Measurements from ENCODE around the gene GMDS. TPM values are rescaled to one million over a fixed set of nuclear protein-coding genes. Genes with fewer than 3 reads are reported as not detected.

The GMDS gene
- total RNA-seq, 1 donor from 2014 or later = 27.0 TPM

DNA sequence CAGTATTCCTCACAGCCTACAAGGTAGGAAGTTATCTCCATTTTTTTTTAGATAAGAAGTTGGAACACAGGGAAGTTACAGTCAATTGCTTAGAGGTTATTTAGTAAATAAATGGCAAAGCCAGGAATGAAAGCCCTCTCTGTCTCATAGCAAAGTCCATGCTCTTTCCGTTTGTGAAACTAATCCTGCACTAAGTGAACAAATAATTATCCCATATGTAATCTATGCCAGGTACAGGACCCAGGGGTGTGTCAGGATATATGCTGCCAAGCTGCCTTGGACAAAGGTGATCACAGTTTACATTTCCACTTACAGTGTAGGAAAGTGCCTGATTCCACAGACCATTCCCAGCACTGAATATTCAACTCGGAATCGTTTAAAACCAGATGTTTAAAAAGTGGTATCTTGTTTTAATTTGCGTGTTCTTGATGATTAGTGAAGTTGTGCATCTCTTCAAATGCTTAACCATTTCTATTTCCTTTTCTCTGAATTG lies 13.6 kb upstream of the GMDS start:
- no peak for DNase-seq (ENCODE audit: low read depth)
- Histone ChIP-seq H3K4me3 (ENCODE audit: low read depth, low read length) (no peak overlapping the region), H3K36me3 (ENCODE audit: control insufficient read depth, insufficient read depth, low read length) (no peaks in the 10 kb centered on the region), H3K27me3 (ENCODE audit: control insufficient read depth, insufficient read depth, low read length) (no peaks in the 10 kb centered on the region)
- TF ChIP-seq, protein P1, sequence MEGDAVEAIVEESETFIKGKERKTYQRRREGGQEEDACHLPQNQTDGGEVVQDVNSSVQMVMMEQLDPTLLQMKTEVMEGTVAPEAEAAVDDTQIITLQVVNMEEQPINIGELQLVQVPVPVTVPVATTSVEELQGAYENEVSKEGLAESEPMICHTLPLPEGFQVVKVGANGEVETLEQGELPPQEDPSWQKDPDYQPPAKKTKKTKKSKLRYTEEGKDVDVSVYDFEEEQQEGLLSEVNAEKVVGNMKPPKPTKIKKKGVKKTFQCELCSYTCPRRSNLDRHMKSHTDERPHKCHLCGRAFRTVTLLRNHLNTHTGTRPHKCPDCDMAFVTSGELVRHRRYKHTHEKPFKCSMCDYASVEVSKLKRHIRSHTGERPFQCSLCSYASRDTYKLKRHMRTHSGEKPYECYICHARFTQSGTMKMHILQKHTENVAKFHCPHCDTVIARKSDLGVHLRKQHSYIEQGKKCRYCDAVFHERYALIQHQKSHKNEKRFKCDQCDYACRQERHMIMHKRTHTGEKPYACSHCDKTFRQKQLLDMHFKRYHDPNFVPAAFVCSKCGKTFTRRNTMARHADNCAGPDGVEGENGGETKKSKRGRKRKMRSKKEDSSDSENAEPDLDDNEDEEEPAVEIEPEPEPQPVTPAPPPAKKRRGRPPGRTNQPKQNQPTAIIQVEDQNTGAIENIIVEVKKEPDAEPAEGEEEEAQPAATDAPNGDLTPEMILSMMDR (IDR thresholded peaks at IDR 0.05; ENCODE audit: insufficient read depth, low read length, poor library complexity, severe bottlenecking) = no peak

DNA sequence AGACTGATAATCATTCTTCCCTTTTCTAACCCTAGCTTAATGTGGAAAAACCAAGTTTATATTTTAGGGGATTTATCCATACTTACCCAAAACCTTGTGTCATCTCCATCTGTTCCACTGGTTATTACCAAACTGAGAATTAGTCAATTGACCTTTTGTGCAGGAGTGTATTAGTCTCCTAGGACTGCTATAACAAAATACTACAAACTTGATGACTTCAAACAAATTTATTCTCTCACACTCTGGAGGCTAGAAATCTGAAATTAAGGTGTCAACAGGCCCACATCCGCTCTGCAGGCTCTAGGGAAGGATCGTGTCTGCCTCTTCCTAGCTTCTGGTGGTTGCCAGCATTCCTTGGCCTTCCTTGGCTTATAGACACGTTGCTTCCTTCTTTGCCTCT lies 12.7 kb upstream of the GMDS start:
- no peaks in the 10 kb centered on the region for H3K36me3 ChIP-seq (ENCODE audit: control insufficient read depth, insufficient read depth, low read length)
- H3K4me3 ChIP-seq (ENCODE audit: low read depth, low read length) = no peak overlapping the region
- no peaks in the 10 kb centered on the region for H3K27me3 ChIP-seq (ENCODE audit: control insufficient read depth, insufficient read depth, low read length)
- TF ChIP-seq, protein P1 (IDR thresholded peaks at IDR 0.05; ENCODE audit: insufficient read depth, low read length, poor library complexity, severe bottlenecking) = no peak
- no peak for DNase-seq (ENCODE audit: low read depth)

DNA sequence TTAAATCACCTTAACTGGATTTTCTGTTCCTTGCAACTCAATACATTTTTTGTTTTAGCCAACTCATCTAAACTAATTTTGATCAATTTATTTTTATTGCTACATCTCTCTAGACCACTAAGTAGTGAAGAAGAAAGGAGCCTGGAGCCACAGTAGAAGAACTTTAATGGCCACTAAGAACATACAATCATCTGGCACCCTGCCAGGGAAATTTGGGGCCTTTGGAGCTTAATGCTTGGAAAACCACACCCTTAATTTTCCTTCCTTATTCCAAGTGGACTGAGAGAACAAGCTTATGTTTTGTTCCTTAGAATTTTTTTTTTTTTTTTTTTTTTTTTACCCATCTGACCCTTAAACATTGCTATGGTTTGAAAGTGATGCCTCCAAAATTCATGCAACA lies 12.0 kb upstream of the GMDS start:
- no peak overlapping the region for H3K4me3 ChIP-seq (ENCODE audit: low read depth, low read length)
- TF ChIP-seq, protein P1 (IDR thresholded peaks at IDR 0.05; ENCODE audit: insufficient read depth, low read length, poor library complexity, severe bottlenecking) = no peak
- DNase-seq (ENCODE audit: low read depth) = no peak
- H3K27me3 ChIP-seq (ENCODE audit: control insufficient read depth, insufficient read depth, low read length) = no peaks in the 10 kb centered on the region
- H3K36me3 ChIP-seq (ENCODE audit: control insufficient read depth, insufficient read depth, low read length) = no peaks in the 10 kb centered on the region

DNA sequence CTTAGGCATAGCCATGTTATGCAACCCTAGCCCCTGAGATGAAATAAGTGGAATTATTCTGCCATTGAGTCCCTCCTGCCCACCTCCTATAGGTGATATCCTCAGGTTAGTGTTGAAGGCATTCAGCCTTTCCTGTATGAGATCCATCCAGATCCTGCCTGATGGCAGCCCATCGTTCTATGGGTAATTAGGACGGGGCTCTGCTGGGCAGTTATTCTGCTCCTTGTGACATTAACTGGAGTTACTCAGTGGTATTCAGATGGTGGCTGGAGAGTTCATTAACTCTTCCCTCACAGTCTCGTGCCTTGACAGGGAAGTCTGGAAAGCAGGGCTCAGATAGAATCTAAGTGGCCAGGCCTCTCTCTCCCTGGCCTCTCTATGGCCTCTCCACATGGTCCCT lies 9.3 kb upstream of the GMDS start:
- H3K27me3 ChIP-seq (ENCODE audit: control insufficient read depth, insufficient read depth, low read length) = no peaks in the 10 kb centered on the region
- no peaks in the 10 kb centered on the region for H3K36me3 ChIP-seq (ENCODE audit: control insufficient read depth, insufficient read depth, low read length)
- no peak overlapping the region for H3K4me3 ChIP-seq (ENCODE audit: low read depth, low read length)
- TF ChIP-seq, protein P1 (IDR thresholded peaks at IDR 0.05; ENCODE audit: insufficient read depth, low read length, poor library complexity, severe bottlenecking) = no peak
- DNase-seq (ENCODE audit: low read depth) = no peak

DNA sequence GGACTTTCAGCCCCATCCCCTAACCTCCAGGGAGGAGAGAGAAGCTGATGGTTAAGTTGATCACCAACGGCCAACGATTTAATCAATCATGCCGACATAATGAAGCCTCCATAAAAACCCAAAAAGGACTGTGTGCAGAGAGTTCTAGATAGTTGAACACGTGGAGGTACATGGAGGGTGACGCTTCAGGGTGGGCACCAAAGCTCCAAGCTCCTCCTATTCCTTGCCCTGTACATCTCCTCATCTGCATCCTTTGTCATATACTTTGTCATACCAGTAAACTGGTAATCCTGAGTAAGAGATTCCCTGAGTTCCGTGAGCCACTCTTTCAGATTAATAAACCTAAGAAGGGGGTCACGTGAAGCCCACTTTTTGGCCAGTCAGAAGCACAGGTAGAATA lies 3.7 kb upstream of the GMDS start:
- no peak for DNase-seq (ENCODE audit: low read depth)
- Histone ChIP-seq H3K27me3 (ENCODE audit: control insufficient read depth, insufficient read depth, low read length) (no peaks in the 10 kb centered on the region), H3K4me3 (ENCODE audit: low read depth, low read length) (no peak overlapping the region), H3K36me3 (ENCODE audit: control insufficient read depth, insufficient read depth, low read length) (no peaks in the 10 kb centered on the region)
- TF ChIP-seq, protein P1 (IDR thresholded peaks at IDR 0.05; ENCODE audit: insufficient read depth, low read length, poor library complexity, severe bottlenecking) = no peak

DNA sequence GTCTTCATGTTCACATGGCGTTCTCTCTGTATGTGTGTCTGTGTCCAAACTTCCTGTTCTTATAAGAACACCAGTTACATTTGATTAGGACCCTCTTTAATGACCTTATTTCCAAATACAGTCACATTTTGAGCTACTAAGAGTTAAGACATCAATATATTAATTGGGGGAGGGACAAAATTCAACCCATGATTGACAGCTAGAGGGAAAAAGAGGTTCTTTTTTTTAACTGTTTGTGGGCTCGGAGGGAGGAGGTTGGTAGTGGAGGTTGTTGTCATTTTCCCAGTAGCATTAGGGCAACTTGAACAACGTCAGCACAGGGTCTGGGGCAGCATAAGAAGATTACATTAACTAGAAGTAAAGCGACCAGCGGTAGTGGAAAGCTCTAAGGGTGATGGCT lies 2.3 kb upstream of the GMDS start:
- DNase-seq (ENCODE audit: low read depth) = no peak
- no peak overlapping the region for H3K4me3 ChIP-seq (ENCODE audit: low read depth, low read length)
- H3K36me3 ChIP-seq (ENCODE audit: control insufficient read depth, insufficient read depth, low read length) = no peaks in the 10 kb centered on the region
- TF ChIP-seq, protein P1 (IDR thresholded peaks at IDR 0.05; ENCODE audit: insufficient read depth, low read length, poor library complexity, severe bottlenecking) = no peak
- no peaks in the 10 kb centered on the region for H3K27me3 ChIP-seq (ENCODE audit: control insufficient read depth, insufficient read depth, low read length)

Data from kidney epithelial cell (primary cell).